ENCODE data around the gene KDSR.

GRCh38 chr18:63368611-63369010 lies 1.6 kb upstream of the KDSR start:
- TF ChIP-seq EZH2phosphoT487 (IDR thresholded peaks at IDR 0.05; ENCODE audit: low read depth, severe bottlenecking, unreplicated experiment) = no peak
- TF ChIP-seq EZH2 (IDR thresholded peaks at IDR 0.05; ENCODE audit: borderline replicate concordance) = no peak
